Head of caudate nucleus (tissue), 42 donors: ENCODE data around the gene FLCN.
A peak's percentile ranks its signal among the peaks of the same experiment; 100 is the strongest.

Experiments used
- DNase-seq, 42 donors: peaks; one replicate each; pipeline versions ENCODE4 v3.0.0 to v3.0.0-alpha.2; 2020 to 2021; ENCODE audit warnings: mixed read lengths in 7 of 42
- intact Hi-C: fragments of 100-400 bp; cut with DNase I; formaldehyde crosslinking; loops from one replicate; pipeline ENCODE4 v1.15.0; 2022

FLCN gene

DNA sequence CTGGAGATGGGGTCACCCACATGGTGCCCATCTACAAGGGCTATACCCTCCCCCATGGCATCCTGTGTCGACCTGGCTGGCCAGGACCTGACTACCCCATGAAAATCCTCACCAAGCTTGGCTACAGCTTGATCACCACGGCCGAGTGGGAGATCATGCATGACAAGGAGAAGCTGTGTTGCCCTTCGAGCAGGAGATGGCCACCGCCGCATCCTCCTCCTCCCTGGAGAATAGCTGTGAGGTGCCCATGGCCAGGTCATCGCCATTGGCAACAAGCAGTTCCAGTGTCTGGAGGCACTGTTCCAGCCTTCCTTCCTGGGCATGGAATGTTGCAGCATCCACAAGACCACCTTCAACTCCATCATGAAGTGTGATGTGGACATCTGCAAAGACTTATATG, 5.3 kb upstream of the FLCN start:
- intact Hi-C loops: no loop called here
- peak in 3 of 42 donors; percentile 0 to 17 (median 13) for DNase-seq

DNA sequence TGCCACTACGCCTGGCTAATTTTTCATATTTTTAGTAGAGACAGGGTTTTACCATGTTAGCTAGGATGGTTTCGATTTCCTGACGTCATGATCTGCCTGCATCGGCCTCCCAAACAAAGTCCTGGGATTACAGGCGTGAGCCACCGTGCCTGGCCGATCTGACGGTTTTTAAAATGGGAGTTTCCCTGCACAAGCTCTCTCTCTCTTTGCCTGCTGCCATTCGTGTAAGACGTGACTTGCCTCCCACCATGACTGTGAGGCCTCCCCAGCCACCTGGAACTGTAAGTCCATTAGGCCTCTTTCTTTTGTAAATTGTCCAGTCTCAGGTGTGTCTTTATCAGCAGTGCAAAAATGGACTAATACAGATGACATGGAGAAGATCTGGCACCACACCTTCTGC, 4.7 kb upstream of the FLCN start:
- intact Hi-C loops: no loop called here

DNA sequence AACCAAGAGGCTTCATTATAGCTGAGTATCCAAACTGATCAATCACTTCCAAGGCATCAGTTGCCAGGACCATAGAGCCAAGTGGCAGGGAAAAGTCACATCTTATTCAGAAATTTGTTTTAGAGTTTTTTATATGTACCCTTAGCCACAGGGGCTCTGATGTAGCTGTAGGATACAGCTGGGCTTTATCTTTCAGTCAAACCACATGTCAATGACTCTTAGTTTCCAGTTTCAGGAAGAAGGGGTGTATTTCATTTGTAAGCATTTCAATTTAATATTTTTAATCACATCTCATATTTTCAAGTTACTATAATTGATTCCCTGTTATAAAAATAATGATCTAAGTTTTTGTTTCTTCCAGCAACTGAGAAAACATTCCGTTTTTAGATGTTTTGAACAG, 2.9 kb upstream of the FLCN start:
- intact Hi-C loops: no loop called here
- no peak for DNase-seq

More for the DNA sequence above, 4.7 kb upstream of the FLCN start:
- peak in 3 of 42 donors; percentile 1 to 7 (median 5) for DNase-seq

- intact Hi-C loops: loop anchor here (2.0 kb wide), 1 partner anchor 44 kb away; the partner anchor contains the start of gene COPS3
- peak in 6 of 42 donors; percentile 21 to 51 (median 24) for DNase-seq
Observed at GRCh38 chr17:17236295-17237025, 508 bp downstream of the FLCN start.

DNA sequence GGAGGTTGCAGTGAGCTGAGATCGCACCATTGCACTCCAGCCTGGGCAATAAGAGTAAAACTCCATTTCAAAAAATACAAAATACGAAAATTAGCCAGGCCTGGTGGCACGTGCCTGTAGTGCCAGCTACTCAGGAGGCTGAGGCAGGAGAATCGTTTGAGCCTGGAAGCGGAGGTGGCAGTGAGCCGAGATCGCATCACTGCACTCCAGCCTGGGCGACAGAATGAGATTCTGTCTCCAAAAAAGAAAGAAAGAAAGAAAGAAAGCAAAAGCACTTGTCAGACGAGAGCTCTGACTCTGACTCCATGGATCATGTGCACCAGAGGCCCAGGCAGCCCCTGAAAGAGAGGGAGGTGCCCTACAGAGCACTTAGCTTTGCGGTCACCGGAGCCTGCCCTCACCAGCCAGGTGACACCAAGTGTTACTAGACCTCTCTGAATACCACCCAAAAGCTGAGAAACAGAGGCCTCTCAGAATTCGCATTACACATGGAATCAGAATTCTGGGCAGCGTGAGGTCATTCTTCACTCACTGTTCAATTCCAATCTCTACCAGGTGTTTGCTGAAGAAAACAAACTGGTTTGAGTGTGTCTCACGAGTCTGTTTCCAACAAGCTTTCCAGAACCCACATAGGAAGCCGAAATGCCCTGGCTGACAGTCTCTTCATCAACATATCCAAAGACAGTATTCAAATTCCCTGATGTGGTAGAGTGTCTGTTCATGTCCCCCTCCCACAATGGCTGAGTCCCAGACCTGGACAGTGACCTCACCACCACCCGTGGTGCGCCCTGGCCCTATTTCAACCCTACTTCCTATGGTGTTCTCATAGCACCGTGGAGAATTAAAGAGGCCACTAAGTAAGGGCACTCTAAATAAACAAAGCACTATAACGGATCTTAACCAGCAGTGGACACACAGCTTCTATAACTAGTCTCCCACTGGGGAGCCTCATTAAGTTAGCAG, 1.5 kb downstream of the FLCN start:
- intact Hi-C loops: loop anchor here (2.0 kb wide), 1 partner anchor 45 kb away; the partner anchor contains the start of gene COPS3

DNA sequence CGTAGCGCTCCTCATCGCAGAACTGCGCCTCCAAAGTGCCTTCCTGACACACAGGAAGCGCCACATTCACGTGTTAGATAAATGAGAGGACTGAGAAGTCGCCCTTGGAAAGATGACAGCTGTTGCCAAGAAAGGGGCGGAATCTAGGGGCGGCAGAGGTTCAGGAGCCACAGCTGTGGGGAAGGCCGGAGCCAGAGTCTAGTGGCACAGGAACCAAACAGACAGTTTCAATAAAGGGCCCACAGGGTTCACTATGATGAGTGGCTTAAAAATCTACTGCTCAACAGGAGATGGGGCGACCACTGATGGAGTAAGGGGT, 4.7 kb downstream of the FLCN start:
- intact Hi-C loops: no loop called here

More for the DNA sequence above, 1.5 kb downstream of the FLCN start:
- peak in 28 of 42 donors; percentile 21 to 81 (median 52) for DNase-seq

DNA sequence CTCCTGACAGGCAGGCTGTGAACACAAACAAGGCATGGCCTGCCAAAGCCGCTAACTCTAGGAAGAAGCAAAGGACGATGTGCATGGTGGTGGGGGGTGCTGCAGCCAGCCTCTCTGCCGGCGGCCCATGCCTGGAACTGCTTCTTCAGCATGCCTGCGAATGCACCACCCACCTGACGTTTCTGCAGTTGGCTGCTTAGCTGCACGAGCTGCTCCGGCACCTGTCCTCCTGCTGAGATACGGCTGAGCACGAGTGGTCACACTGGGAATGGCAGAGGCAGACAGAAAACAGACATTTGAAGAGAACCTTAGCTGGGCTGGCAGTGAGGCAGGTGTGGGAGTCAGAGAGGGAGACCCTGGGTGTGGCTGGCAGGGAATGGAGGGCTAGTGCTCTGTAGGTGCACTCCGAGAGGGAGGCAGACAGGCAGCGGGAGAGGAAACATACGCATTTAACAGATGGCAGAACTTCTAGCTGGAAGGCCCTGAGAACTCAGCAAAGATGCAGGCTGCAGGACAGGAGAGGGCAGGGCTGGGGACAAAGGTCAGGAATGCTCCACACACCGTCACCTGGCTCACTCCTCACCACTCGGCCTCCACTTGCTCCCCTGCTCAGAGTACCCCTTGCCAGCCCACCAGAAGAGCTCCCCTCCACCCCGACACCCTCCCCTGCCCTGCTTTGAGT, 5.2 kb downstream of the FLCN start:
- peak in 24 of 42 donors; percentile 26 to 79 (median 53) for DNase-seq
- intact Hi-C loops: no loop called here

More for the DNA sequence above, 4.7 kb downstream of the FLCN start:
- peak in 1 of 42 donors; percentile 43 for DNase-seq

DNA sequence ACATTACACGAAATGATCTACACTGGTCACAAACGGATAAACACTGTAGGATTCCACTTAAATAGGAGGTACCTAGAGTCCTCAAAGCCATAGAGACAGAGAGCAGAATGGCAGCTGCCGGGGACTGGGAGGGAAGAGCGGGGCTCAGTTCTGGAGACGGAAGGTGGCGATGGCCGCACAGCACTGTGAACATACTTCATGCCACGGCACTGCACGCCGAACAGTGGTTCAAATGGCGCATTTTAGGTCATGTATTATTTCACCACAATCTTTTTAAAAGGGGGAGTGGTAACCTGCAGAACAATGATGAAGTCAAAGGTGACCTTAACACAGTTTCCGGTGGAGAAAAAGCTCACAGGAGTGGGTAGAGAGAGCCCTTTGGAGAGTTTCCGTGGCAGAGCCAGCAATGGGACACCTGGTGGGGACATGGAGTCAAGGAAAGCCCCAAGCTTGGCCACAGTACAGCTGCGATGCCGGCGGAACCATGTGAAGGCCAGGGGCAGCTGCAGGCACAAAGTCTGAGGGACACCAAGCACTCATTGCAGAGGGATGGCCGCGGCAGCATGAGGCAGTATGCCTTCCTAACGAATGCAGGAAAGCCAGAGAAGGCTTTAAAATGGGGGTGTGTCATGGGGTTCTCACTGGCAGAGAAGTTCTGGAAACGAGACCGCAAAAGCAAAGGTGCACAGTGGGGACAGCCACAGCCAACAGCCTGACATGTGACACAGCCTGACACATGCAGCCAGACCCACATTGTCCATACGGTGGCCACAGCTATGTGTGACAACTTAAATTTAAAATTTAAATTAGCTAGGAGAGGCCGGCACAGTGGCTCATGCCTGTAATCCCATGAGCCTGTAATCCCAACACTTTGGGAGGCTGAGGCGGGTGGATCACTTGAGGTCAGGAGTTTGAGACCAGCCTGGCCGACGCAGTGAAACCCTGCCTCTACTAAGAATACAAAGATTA, 7.3 kb downstream of the FLCN start:
- intact Hi-C loops: no loop called here
- DNase-seq: peak in 1 of 42 donors; percentile 40

DNA sequence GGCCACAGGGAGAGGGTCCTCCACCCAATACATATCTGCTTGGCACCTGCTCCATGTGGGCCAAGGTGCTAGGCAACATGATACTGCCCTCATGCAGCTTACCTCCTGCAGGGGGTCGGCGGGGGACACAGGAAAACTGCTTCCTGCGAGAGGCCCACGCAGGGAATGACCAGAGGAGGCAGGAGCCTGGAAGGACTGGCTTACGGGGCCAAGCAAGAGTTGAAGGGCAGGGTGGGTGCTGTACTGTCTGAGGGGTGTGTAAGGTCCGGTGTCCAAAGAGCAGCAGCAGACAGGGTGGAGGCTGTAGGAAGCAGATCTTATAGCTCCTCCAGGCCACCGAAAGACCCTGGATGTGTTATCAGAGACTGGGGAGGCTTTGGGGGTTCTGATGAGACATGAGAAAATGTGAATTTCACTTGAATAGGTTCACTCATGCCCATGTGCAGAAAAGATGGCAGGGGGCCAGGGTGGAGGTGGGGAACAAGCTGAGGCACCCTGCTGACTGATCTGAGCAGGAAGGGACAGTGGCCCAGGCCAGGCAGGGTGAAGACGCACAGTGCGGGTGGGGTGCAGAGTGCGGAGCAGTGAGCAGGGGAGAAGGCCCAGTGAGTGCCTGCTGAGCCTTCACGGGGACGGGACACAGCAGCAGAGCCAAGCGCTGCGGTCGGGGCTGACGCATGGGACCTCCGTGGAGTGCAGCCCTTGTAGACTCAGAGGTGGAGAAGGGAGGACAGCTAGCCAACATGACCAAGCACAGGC, 8.3 kb downstream of the FLCN start:
- peak in 20 of 42 donors; percentile 37 to 82 (median 49) for DNase-seq
- intact Hi-C loops: no loop called here

GRCh38 chr17:17227608-17228520, 9.1 kb downstream of the FLCN start:
- intact Hi-C loops: no loop called here
- peak in 10 of 42 donors; percentile 22 to 66 (median 52) for DNase-seq

GRCh38 chr17:17226451-17227265, 10.3 kb downstream of the FLCN start:
- DNase-seq: no peak
- intact Hi-C loops: no loop called here

GRCh38 chr17:17225901-17226300, 11.1 kb downstream of the FLCN start:
- no peak for DNase-seq
- intact Hi-C loops: no loop called here

DNA sequence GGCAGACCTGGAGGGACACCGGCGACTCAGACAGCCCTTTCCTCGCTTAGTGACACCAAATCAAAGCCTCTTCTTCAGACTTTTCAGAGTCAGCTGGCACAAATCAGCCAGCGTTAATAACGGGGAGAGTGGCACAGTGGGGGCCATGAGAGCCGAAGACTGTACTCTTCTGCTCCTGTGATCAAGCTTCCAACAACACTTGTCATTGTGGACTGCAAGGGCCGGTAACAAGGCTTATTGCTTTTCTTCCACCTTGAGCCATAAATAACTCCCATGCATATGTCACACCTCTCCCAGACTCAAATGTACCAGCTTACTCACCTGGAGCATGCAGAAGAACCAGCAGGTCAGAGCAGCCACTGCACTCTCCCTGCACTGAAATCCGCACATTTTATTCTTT, 12.8 kb downstream of the FLCN start:
- DNase-seq: no peak
- intact Hi-C loops: no loop called here

DNA sequence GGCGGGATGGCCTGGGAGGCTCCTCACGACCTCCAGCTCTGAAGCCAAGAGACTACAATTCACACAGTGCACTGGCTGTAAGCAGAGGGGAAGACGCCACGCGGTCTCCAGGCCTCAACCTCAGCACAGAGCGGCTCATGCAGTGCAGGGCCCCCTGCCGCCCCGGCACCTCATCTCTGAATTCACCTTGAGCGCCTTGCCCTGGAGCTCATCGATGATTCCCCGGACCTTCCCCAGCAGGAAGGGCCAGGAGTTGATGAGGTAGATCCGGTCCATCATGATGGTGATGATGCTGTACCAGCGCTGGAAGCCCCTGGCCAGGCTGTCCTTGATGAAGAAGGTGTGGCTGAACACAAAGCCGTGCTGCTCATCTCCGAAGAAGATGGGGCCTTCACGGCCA, 13.2 kb downstream of the FLCN start:
- no peak for DNase-seq
- intact Hi-C loops: no loop called here

GRCh38 chr17:17221329-17221728, 15.6 kb downstream of the FLCN start:
- intact Hi-C loops: no loop called here
- DNase-seq: peak in 1 of 42 donors; percentile 39

GRCh38 chr17:17220529-17220928, 16.4 kb downstream of the FLCN start:
- no peak for DNase-seq
- intact Hi-C loops: no loop called here
